K562 (cell line): Measurements from ENCODE around the gene COX6A2. TPM values are rescaled to one million over a fixed set of nuclear protein-coding genes. Genes with fewer than 3 reads are reported as not detected.
A peak's percentile ranks its signal among the peaks of the same experiment; 100 is the strongest.

ENCODE experiments used
- BHLHE40 ChIP-seq: IDR thresholded peaks from 2 replicates; pipeline ENCODE4 v1.6.1; 2011; ENCODE audit warnings: low read length, improper control_type of control experiment
- CHD4 ChIP-seq: fragments of 200-600 bp; sonication (generic); IDR thresholded peaks from 3 replicates; pipeline ENCODE4 v1.6.1; 2012; ENCODE audit warnings: low read depth, mild to moderate bottlenecking, mixed read lengths, low read length, inconsistent platforms; ENCODE audit not compliant: insufficient read depth, insufficient replicate concordance, poor library complexity, severe bottlenecking
- DLX4 ChIP-seq: fragments of 250-450 bp; sonication (Bioruptor Pico); IDR thresholded peaks from 2 replicates; pipeline ENCODE4 v1.6.1; 2021; ENCODE audit warnings: mild to moderate bottlenecking
- FOS ChIP-seq: IDR thresholded peaks from 3 replicates; pipeline ENCODE4 v1.6.1; 2011; ENCODE audit not compliant: insufficient read length; ENCODE audit errors: extremely low read depth
- FOXJ2 ChIP-seq: fragments of 200-800 bp; sonication (Bioruptor generic); IDR thresholded peaks from 2 replicates; pipeline ENCODE4 v1.6.1; 2016; ENCODE audit warnings: missing genetic modification characterization, missing compliant biosample characterization
- KLF10 ChIP-seq: fragments of 250-450 bp; sonication (Bioruptor Pico); IDR thresholded peaks from 2 replicates; pipeline ENCODE4 v1.6.1; 2021; ENCODE audit warnings: matching md5 sums
- LEF1 ChIP-seq: fragments of 450-650 bp; IDR thresholded peaks from 2 replicates; pipeline ENCODE4 v1.6.1; 2016; ENCODE audit warnings: mild to moderate bottlenecking
- NFRKB ChIP-seq: fragments of 450-650 bp; IDR thresholded peaks from 2 replicates; pipeline ENCODE4 v1.6.1; 2016; ENCODE audit warnings: low read depth
- PREB ChIP-seq: sonication (generic); formaldehyde crosslinking; IDR thresholded peaks from 2 replicates; pipeline ENCODE4 v1.8.1; 2023; ENCODE audit warnings: mild to moderate bottlenecking, missing genetic modification reagents
- PTTG1 ChIP-seq: fragments of 450-650 bp; IDR thresholded peaks from 2 replicates; pipeline ENCODE4 v1.6.1; 2016; ENCODE audit warnings: low read depth, mild to moderate bottlenecking, missing genetic modification characterization, missing compliant biosample characterization
- RBM22 ChIP-seq: fragments of 200-400 bp; formaldehyde crosslinking; IDR thresholded peaks from 2 replicates; pipeline ENCODE4 v1.6.1; 2018; ENCODE audit warnings: low read length, low read depth; ENCODE audit not compliant: poor library complexity, severe bottlenecking
- SIN3A ChIP-seq, 2 experiments: fragments of 150-350 bp in 1 of 2; IDR thresholded peaks; 2 replicates each; pipeline ENCODE4 v1.6.1; 2011 to 2016; ENCODE audit warnings: borderline replicate concordance in 2 of 2, low read depth in 2 of 2, low read length in 2 of 2, mild to moderate bottlenecking in 2 of 2, moderate library complexity in 2 of 2; ENCODE audit not compliant: control insufficient read depth in 1 of 2
- SMARCA4 ChIP-seq: fragments of 450-650 bp; IDR thresholded peaks from 2 replicates; pipeline ENCODE4 v1.6.1; 2016
- SRSF3 ChIP-seq: fragments of 200-400 bp; formaldehyde crosslinking; IDR thresholded peaks from 2 replicates; pipeline ENCODE4 v1.6.1; 2016; ENCODE audit warnings: mild to moderate bottlenecking, low read length, moderate library complexity; ENCODE audit not compliant: insufficient read depth
- TEAD1 ChIP-seq, 2 experiments: fragments of 450-650 bp in 1 of 2; sonication (generic) in 1 of 2; formaldehyde crosslinking; IDR thresholded peaks; 2 replicates each; pipeline versions ENCODE4 v1.4.0 to v1.8.0; 2020 to 2022; ENCODE audit warnings: mild to moderate bottlenecking in 2 of 2, missing genetic modification reagents in 1 of 2
- VEZF1 ChIP-seq: fragments of 200-800 bp; sonication (Bioruptor generic); IDR thresholded peaks from 2 replicates; pipeline ENCODE4 v1.6.1; 2017; ENCODE audit warnings: missing genetic modification characterization, missing compliant biosample characterization
- ZBTB17 ChIP-seq: fragments of 450-650 bp; formaldehyde crosslinking; IDR thresholded peaks from 2 replicates; pipeline ENCODE4 v1.4.0; 2020; ENCODE audit warnings: mild to moderate bottlenecking
- ZNF518B ChIP-seq: fragments of 250-450 bp; sonication (Bioruptor Pico); IDR thresholded peaks from 2 replicates; pipeline ENCODE4 v1.5.0; 2021; ENCODE audit warnings: mild to moderate bottlenecking, moderate library complexity
- ZNF57 ChIP-seq: fragments of 450-650 bp; formaldehyde crosslinking; IDR thresholded peaks from 2 replicates; pipeline ENCODE4 v1.4.0; 2020; ENCODE audit warnings: mild to moderate bottlenecking, moderate library complexity
- ZNF830 ChIP-seq: fragments of 250-450 bp; sonication (Bioruptor Pico); IDR thresholded peaks from 2 replicates; pipeline ENCODE4 v1.5.0; 2021; ENCODE audit warnings: mild to moderate bottlenecking
- polyA plus RNA-seq, 8 experiments: library from polyadenylated mRNA; depleted of rRNA in 4 of 8; stranded (reverse) in 5 of 8; unstranded in 3 of 8; fragments of >200 nt; fragmentation: Nextera tagmentation in 2 of 8; fragmentation: Illumina TruSeq in 1 of 8; extraction: Ambion mirVana in 2 of 8; extraction: Trizol in 1 of 8; gene quantifications; 2 replicates each; pipeline versions ENCODE4 v1.2.1 to v1.2.3, GENCODE V29; 2011 to 2014; ENCODE audit warnings: inconsistent platforms in 1 of 8, missing spikeins in 1 of 8
- total RNA-seq, 7 experiments: library from RNA; depleted of rRNA in 6 of 7; stranded (reverse); fragments of >200 nt in 6 of 7; fragmentation: Illumina TruSeq in 2 of 7; extraction: Trizol in 2 of 7; gene quantifications; 2 replicates each; pipeline versions ENCODE4 v1.2.1 to v1.2.3, GENCODE V29; 2011 to 2021; ENCODE audit warnings: low replicate concordance in 1 of 7

The COX6A2 gene
- total and polyA plus RNA-seq, 9 of the 15 experiments (the other 6 are each of a cell fraction or from before 2014, with no cell fraction given): not detected

- TF ChIP-seq VEZF1 (CRISPR knock-in tag): peak; percentile 66
- 0 out of 2 replicates have a peak, but pooled peaks have one; percentile 65 for TF ChIP-seq ZNF830
- peak; percentile 32; the same call in 1 of the 2 replicates for TF ChIP-seq SMARCA4
- no peak; the same call in 1 of the 2 replicates for TF ChIP-seq NFRKB
- TF ChIP-seq BHLHE40: peak; percentile 26; the same call in 1 of the 2 replicates
- no peak for TF ChIP-seq LEF1
- TF ChIP-seq SIN3A (IDR thresholded peaks at IDR 0.05; ENCODE audit: borderline replicate concordance in 2 of 2, control insufficient read depth in 1 of 2, low read depth in 2 of 2, low read length in 2 of 2): peak; percentile 40 to 87; a peak in 3 of 4 replicates
- no peak for TF ChIP-seq PREB (CRISPR knock-in tag)
- TF ChIP-seq CHD4: no peak
- peak; percentile 75 for TF ChIP-seq RBM22
- TF ChIP-seq PTTG1 (tag): no peak
- TF ChIP-seq ZBTB17 (CRISPR knock-in tag): peak; percentile 84; the same call in 1 of the 2 replicates
- TF ChIP-seq TEAD1 (CRISPR knock-in tag; IDR thresholded peaks at IDR 0.05): peak; percentile 16 to 63; a peak in 3 of 4 replicates
- no peak for TF ChIP-seq FOS
- TF ChIP-seq FOXJ2: peak; percentile 48
- TF ChIP-seq DLX4 (CRISPR knock-in tag): no peak
- no peak for TF ChIP-seq SRSF3
- TF ChIP-seq ZNF518B (CRISPR knock-in tag): no peak
- TF ChIP-seq ZNF57 (CRISPR knock-in tag): peak; percentile 58; the same call in 1 of the 2 replicates
- TF ChIP-seq KLF10: no peak
Measured at GRCh38 chr16:31458844-31459686, 30.9 kb upstream of the COX6A2 start, which contains the start of gene ARMC5 (continued).
